Body of pancreas (tissue), 4 donors: ENCODE data around the gene AK1.

Experiments
- POLR2A ChIP-seq, 3 donors: fragments of 450-650 bp; IDR thresholded peaks; one replicate each; pipeline ENCODE4 v1.6.1; 2016; ENCODE audit warnings: antibody characterized with exemption in 3 of 3, mild to moderate bottlenecking in 2 of 3
- TF ChIP-seq, protein P1 (sequence below), 7 experiments: fragments of 450-650 bp in 4 of 7; fragments of 200-600 bp in 3 of 7; sonication (generic) in 3 of 7; IDR thresholded peaks; one replicate each; pipeline ENCODE4 v1.5.1; 2016 to 2019; ENCODE audit warnings: antibody characterized with exemption in 7 of 7

GRCh38 chr9:127854960-127855359 is 22.5 kb downstream of the AK1 start:
- TF ChIP-seq, protein P1, sequence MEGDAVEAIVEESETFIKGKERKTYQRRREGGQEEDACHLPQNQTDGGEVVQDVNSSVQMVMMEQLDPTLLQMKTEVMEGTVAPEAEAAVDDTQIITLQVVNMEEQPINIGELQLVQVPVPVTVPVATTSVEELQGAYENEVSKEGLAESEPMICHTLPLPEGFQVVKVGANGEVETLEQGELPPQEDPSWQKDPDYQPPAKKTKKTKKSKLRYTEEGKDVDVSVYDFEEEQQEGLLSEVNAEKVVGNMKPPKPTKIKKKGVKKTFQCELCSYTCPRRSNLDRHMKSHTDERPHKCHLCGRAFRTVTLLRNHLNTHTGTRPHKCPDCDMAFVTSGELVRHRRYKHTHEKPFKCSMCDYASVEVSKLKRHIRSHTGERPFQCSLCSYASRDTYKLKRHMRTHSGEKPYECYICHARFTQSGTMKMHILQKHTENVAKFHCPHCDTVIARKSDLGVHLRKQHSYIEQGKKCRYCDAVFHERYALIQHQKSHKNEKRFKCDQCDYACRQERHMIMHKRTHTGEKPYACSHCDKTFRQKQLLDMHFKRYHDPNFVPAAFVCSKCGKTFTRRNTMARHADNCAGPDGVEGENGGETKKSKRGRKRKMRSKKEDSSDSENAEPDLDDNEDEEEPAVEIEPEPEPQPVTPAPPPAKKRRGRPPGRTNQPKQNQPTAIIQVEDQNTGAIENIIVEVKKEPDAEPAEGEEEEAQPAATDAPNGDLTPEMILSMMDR (IDR thresholded peaks at IDR 0.05), result no peak
- no peak for TF ChIP-seq POLR2A (IDR thresholded peaks at IDR 0.05)
